ENCODE results near the gene LRIG1. TPM values are rescaled to one million over a fixed set of nuclear protein-coding genes. Genes with fewer than 3 reads are reported as not detected.

The LRIG1 gene
- 54.1 TPM for polyA plus RNA-seq (2013, experiment 1 of 2)
- polyA plus RNA-seq (2013, experiment 2 of 2), result 69.7 TPM

GRCh38 chr3:66500576-66501482 lies at the start of gene LRIG1:
TSS of gene LRIG1 (minus strand) at chr3:66501022. CDS start at chr3:66500407, 615 bp downstream.
- WGBS, result under 1% methylated on average over 107 of the region's 109 CpGs
- H3K9me3 ChIP-seq (ENCODE audit: insufficient read depth, low read depth, low read length), result no peaks in the 10 kb centered on the region
- peak within 1 kb of the TSS; percentile 78 for H3K27ac ChIP-seq (ENCODE audit: low read depth, low read length)
- H3K27me3 ChIP-seq (ENCODE audit: insufficient read depth, low read length), result no peaks in the 10 kb centered on the region; the same call in 1 of the 2 replicates
- peak within 1 kb of the TSS; percentile 95 for H3K4me3 ChIP-seq (ENCODE audit: low read length)
- H3K4me1 ChIP-seq (ENCODE audit: insufficient read depth, low read length), result peaks cover 52% of the 10 kb centered on the region
- H3K36me3 ChIP-seq (ENCODE audit: insufficient read depth, low read length), result no peaks in the 10 kb centered on the region
- H3K9ac ChIP-seq (ENCODE audit: low read depth, low read length), result peak within 1 kb of the TSS; percentile 94

- H3K27me3 ChIP-seq (ENCODE audit: insufficient read depth, low read length), result no peaks in the 10 kb centered on the region
- no peaks in the 10 kb centered on the region for H3K4me1 ChIP-seq (ENCODE audit: insufficient read depth, low read length)
- no peak overlapping the region for H3K27ac ChIP-seq (ENCODE audit: low read depth, low read length)
- 97% methylated on average over 43 of the region's 43 CpGs for WGBS
- H3K9ac ChIP-seq (ENCODE audit: low read depth, low read length), result no peak overlapping the region
- no peak overlapping the region for H3K4me3 ChIP-seq (ENCODE audit: low read length)
- H3K9me3 ChIP-seq (ENCODE audit: insufficient read depth, low read depth, low read length), result no peaks in the 10 kb centered on the region
- no peaks in the 10 kb centered on the region for H3K36me3 ChIP-seq (ENCODE audit: insufficient read depth, low read length)
These were observed 44.0 kb upstream of the LRIG1 start for GRCh38 chr3:66544619-66545429.

GRCh38 chr3:66542153-66542552 lies 41.3 kb upstream of the LRIG1 start:
- WGBS, result 69% methylated on average over 2 of the region's 2 CpGs
- H3K4me3 ChIP-seq (ENCODE audit: low read length), result no peak overlapping the region

GRCh38 chr3:66539466-66539989 lies 38.7 kb upstream of the LRIG1 start:
- Histone ChIP-seq H3K4me3 (ENCODE audit: low read length) (no peak overlapping the region), H3K4me1 (ENCODE audit: insufficient read depth, low read length) (peaks cover 7% of the 10 kb centered on the region; the same call in 1 of the 2 replicates), H3K36me3 (ENCODE audit: insufficient read depth, low read length) (no peaks in the 10 kb centered on the region), H3K27me3 (ENCODE audit: insufficient read depth, low read length) (no peaks in the 10 kb centered on the region; the same call in 1 of the 2 replicates), H3K27ac (ENCODE audit: low read depth, low read length) (no peak overlapping the region), H3K9ac (ENCODE audit: low read depth, low read length) (no peak overlapping the region), H3K9me3 (ENCODE audit: insufficient read depth, low read depth, low read length) (no peaks in the 10 kb centered on the region)
- WGBS, result 92% methylated on average over 3 of the region's 3 CpGs

More at GRCh38 chr3:66542153-66542552, 41.3 kb upstream of the LRIG1 start:
- no peak overlapping the region for H3K27ac ChIP-seq (ENCODE audit: low read depth, low read length)
- no peak overlapping the region for H3K9ac ChIP-seq (ENCODE audit: low read depth, low read length)
- H3K36me3 ChIP-seq (ENCODE audit: insufficient read depth, low read length), result no peaks in the 10 kb centered on the region
- no peaks in the 10 kb centered on the region for H3K27me3 ChIP-seq (ENCODE audit: insufficient read depth, low read length)
- no peaks in the 10 kb centered on the region for H3K9me3 ChIP-seq (ENCODE audit: insufficient read depth, low read depth, low read length)
- 0 out of 2 replicates have a peak, but pooled peaks cover 4% of the 10 kb centered on the region for H3K4me1 ChIP-seq (ENCODE audit: insufficient read depth, low read length)

- Histone ChIP-seq H3K9me3 (ENCODE audit: insufficient read depth, low read depth, low read length) (no peaks in the 10 kb centered on the region), H3K9ac (ENCODE audit: low read depth, low read length) (no peak overlapping the region)
These were observed 37.6 kb upstream of the LRIG1 start for GRCh38 chr3:66538390-66538789.

GRCh38 chr3:66537735-66538134 lies 36.9 kb upstream of the LRIG1 start:
- 77% methylated on average over 7 of the region's 7 CpGs for WGBS
- Histone ChIP-seq H3K27me3 (ENCODE audit: insufficient read depth, low read length) (no peaks in the 10 kb centered on the region; the same call in 1 of the 2 replicates), H3K36me3 (ENCODE audit: insufficient read depth, low read length) (no peaks in the 10 kb centered on the region), H3K4me1 (ENCODE audit: insufficient read depth, low read length) (peaks cover 18% of the 10 kb centered on the region), H3K9me3 (ENCODE audit: insufficient read depth, low read depth, low read length) (no peaks in the 10 kb centered on the region), H3K9ac (ENCODE audit: low read depth, low read length) (no peak overlapping the region), H3K4me3 (ENCODE audit: low read length) (no peak overlapping the region), H3K27ac (ENCODE audit: low read depth, low read length) (no peak overlapping the region)

More at GRCh38 chr3:66538390-66538789, 37.6 kb upstream of the LRIG1 start:
- H3K4me1 ChIP-seq (ENCODE audit: insufficient read depth, low read length), result peaks cover 14% of the 10 kb centered on the region
- no peaks in the 10 kb centered on the region for H3K36me3 ChIP-seq (ENCODE audit: insufficient read depth, low read length)
- H3K27me3 ChIP-seq (ENCODE audit: insufficient read depth, low read length), result no peaks in the 10 kb centered on the region; the same call in 1 of the 2 replicates
- no peak overlapping the region for H3K4me3 ChIP-seq (ENCODE audit: low read length)
- H3K27ac ChIP-seq (ENCODE audit: low read depth, low read length), result no peak overlapping the region

GRCh38 chr3:66536791-66537190 lies 36.0 kb upstream of the LRIG1 start:
- Histone ChIP-seq H3K9me3 (ENCODE audit: insufficient read depth, low read depth, low read length) (no peaks in the 10 kb centered on the region), H3K27ac (ENCODE audit: low read depth, low read length) (no peak overlapping the region), H3K27me3 (ENCODE audit: insufficient read depth, low read length) (no peaks in the 10 kb centered on the region; the same call in 1 of the 2 replicates), H3K36me3 (ENCODE audit: insufficient read depth, low read length) (no peaks in the 10 kb centered on the region), H3K9ac (ENCODE audit: low read depth, low read length) (no peak overlapping the region), H3K4me3 (ENCODE audit: low read length) (no peak overlapping the region), H3K4me1 (ENCODE audit: insufficient read depth, low read length) (peaks cover 24% of the 10 kb centered on the region)
- WGBS, result 92% methylated on average over 1 of the region's 2 CpGs

- Histone ChIP-seq H3K9me3 (ENCODE audit: insufficient read depth, low read depth, low read length) (no peaks in the 10 kb centered on the region), H3K4me3 (ENCODE audit: low read length) (no peak overlapping the region), H3K27ac (ENCODE audit: low read depth, low read length) (no peak overlapping the region), H3K4me1 (ENCODE audit: insufficient read depth, low read length) (peaks cover 48% of the 10 kb centered on the region), H3K36me3 (ENCODE audit: insufficient read depth, low read length) (no peaks in the 10 kb centered on the region), H3K9ac (ENCODE audit: low read depth, low read length) (no peak overlapping the region), H3K27me3 (ENCODE audit: insufficient read depth, low read length) (no peaks in the 10 kb centered on the region; the same call in 1 of the 2 replicates)
- 73% methylated on average over 6 of the region's 6 CpGs for WGBS
These were observed 33.6 kb upstream of the LRIG1 start for GRCh38 chr3:66534304-66534845.

GRCh38 chr3:66532613-66533012 lies 31.8 kb upstream of the LRIG1 start:
- WGBS, result 75% methylated on average over 1 of the region's 1 CpG
- no peak overlapping the region for H3K9ac ChIP-seq (ENCODE audit: low read depth, low read length)
- peaks cover 47% of the 10 kb centered on the region for H3K4me1 ChIP-seq (ENCODE audit: insufficient read depth, low read length)
- no peaks in the 10 kb centered on the region for H3K36me3 ChIP-seq (ENCODE audit: insufficient read depth, low read length)
- H3K27ac ChIP-seq (ENCODE audit: low read depth, low read length), result peak overlapping the region; percentile 48; the same call in 1 of the 2 replicates
- no peaks in the 10 kb centered on the region; the same call in 1 of the 2 replicates for H3K27me3 ChIP-seq (ENCODE audit: insufficient read depth, low read length)
- no peaks in the 10 kb centered on the region for H3K9me3 ChIP-seq (ENCODE audit: insufficient read depth, low read depth, low read length)
- no peak overlapping the region for H3K4me3 ChIP-seq (ENCODE audit: low read length)

- WGBS, result 0% methylated on average over 1 of the region's 1 CpG
- Histone ChIP-seq H3K9me3 (ENCODE audit: insufficient read depth, low read depth, low read length) (no peaks in the 10 kb centered on the region), H3K9ac (ENCODE audit: low read depth, low read length) (no peak overlapping the region), H3K27me3 (ENCODE audit: insufficient read depth, low read length) (no peaks in the 10 kb centered on the region; the same call in 1 of the 2 replicates), H3K27ac (ENCODE audit: low read depth, low read length) (peak overlapping the region; percentile 48; the same call in 1 of the 2 replicates), H3K36me3 (ENCODE audit: insufficient read depth, low read length) (no peaks in the 10 kb centered on the region), H3K4me3 (ENCODE audit: low read length) (no peak overlapping the region), H3K4me1 (ENCODE audit: insufficient read depth, low read length) (peaks cover 44% of the 10 kb centered on the region)
These were observed 31.4 kb upstream of the LRIG1 start for GRCh38 chr3:66532160-66532587.
